HepG2 (cell line): ENCODE measurements around the gene GPHN. TPM values are rescaled to one million over a fixed set of nuclear protein-coding genes. Genes with fewer than 3 reads are reported as not detected.

ENCODE experiments used
- ATAC-seq: fragments of 200-7000 bp; cut with Tn5 transposase; 3 replicates; pipeline ENCODE4 v1.9.1; 2020; ENCODE audit warnings: mild to moderate bottlenecking, moderate library complexity
- BruUV-seq: library from RNA; stranded (reverse); fragments of 400-500 nt; replicated peaks from 2 replicates; lab custom pipeline; 2021; lab: Mats Ljungman, UMichigan
- CTCF ChIA-PET: fragments of 300-600 bp; formaldehyde crosslinking; extraction: SDS; loops from one replicate; lab custom pipeline; 2021; ENCODE audit warnings: low total read pairs, inconsistent platforms, low intra/inter-chr PET ratio; lab: Yijun Ruan, JAX
- POLR2A ChIA-PET: fragments of 350-600 bp; sonication (Branson Sonifier 250); formaldehyde crosslinking; loops from one replicate; lab custom pipeline; 2020; ENCODE audit warnings: antibody characterized with exemption, inconsistent platforms; lab: Yijun Ruan, JAX
- DNase-seq: peaks from one replicate; pipeline ENCODE4 v3.0.0-alpha.2; 2015; ENCODE audit warnings: low spot score
- FAIRE-seq: peaks from 3 replicates; lab custom pipeline; 2011; peaks lifted over from hg19 to GRCh38; lab: Jason Lieb, UNC
- H2AFZ ChIP-seq: one replicate; pipeline ENCODE4 v1.6.1; 2011; ENCODE audit warnings: low read length, inconsistent platforms
- H3K27ac ChIP-seq: fragments of 300-600 bp; 3 replicates; pipeline ENCODE4 v1.8.0; 2011; ENCODE audit warnings: mixed run types, mild to moderate bottlenecking, mixed read lengths, low read length, inconsistent platforms; ENCODE audit not compliant: insufficient read depth; ENCODE audit errors: extremely low read length
- H3K27me3 ChIP-seq, 2 experiments: fragments of 200-600 bp in 1 of 2; 2 replicates in 1 of 2; 3 replicates in 1 of 2; pipeline versions ENCODE4 v1.6.0 to v1.8.0; 2011; ENCODE audit warnings: low read length in 2 of 2, mild to moderate bottlenecking in 2 of 2, moderate library complexity in 2 of 2, inconsistent platforms in 1 of 2; ENCODE audit not compliant: insufficient read depth in 2 of 2, control insufficient read depth in 1 of 2
- H3K36me3 ChIP-seq, 2 experiments: fragments of 200-600 bp in 1 of 2; replicated peaks in 1 of 2; 2 replicates in 1 of 2; 3 replicates in 1 of 2; pipeline versions ENCODE4 v1.5.1 to v1.8.0; 2011; ENCODE audit warnings: low read length in 2 of 2, inconsistent platforms in 1 of 2; ENCODE audit not compliant: insufficient read depth in 2 of 2, control insufficient read depth in 1 of 2
- H3K4me1 ChIP-seq: 2 replicates; pipeline ENCODE4 v1.5.1; 2012; ENCODE audit warnings: low read length, inconsistent platforms; ENCODE audit not compliant: insufficient read depth
- H3K4me2 ChIP-seq: 2 replicates; pipeline ENCODE4 v1.6.0; 2011; ENCODE audit warnings: low read depth, low read length, inconsistent platforms
- H3K4me3 ChIP-seq, 3 experiments: fragments of 200-600 bp in 1 of 3; sonication (generic), shearing (Covaris generic) in 1 of 3; replicated peaks in 1 of 3; 2 replicates each; pipeline ENCODE4 v1.5.1; 2011 to 2016; ENCODE audit warnings: low read length in 3 of 3, inconsistent platforms in 2 of 3, low read depth in 2 of 3, mild to moderate bottlenecking in 2 of 3, control low read depth in 1 of 3, mixed read lengths in 1 of 3; ENCODE audit not compliant: insufficient read depth in 1 of 3
- H3K79me2 ChIP-seq: one replicate; pipeline ENCODE4 v1.6.1; 2011; ENCODE audit warnings: low read length, inconsistent platforms; ENCODE audit not compliant: insufficient read depth
- H3K9ac ChIP-seq: 2 replicates; pipeline ENCODE4 v1.6.0; 2011; ENCODE audit warnings: mild to moderate bottlenecking, low read depth, low read length, inconsistent platforms; ENCODE audit not compliant: insufficient read depth
- H3K9me3 ChIP-seq: 2 replicates; pipeline ENCODE4 v1.5.1; 2012; ENCODE audit warnings: mild to moderate bottlenecking, low read length
- H4K20me1 ChIP-seq: 2 replicates; pipeline ENCODE4 v1.6.0; 2011; ENCODE audit warnings: inconsistent platforms, mild to moderate bottlenecking, low read length, moderate library complexity; ENCODE audit not compliant: insufficient read depth
- ATAD3A ChIP-seq: sonication (generic); formaldehyde crosslinking; IDR thresholded peaks from 2 replicates; pipeline ENCODE4 v1.4.0; 2020; ENCODE audit warnings: missing genetic modification reagents
- FOSL1 ChIP-seq: sonication (generic); formaldehyde crosslinking; IDR thresholded peaks from 2 replicates; pipeline ENCODE4 v1.9.0; 2021; ENCODE audit warnings: missing genetic modification reagents, borderline replicate concordance
- FOXO1 ChIP-seq: sonication (generic); formaldehyde crosslinking; IDR thresholded peaks from 2 replicates; pipeline ENCODE4 v1.4.0; 2020; ENCODE audit warnings: missing genetic modification reagents
- HIVEP1 ChIP-seq: sonication (generic); formaldehyde crosslinking; IDR thresholded peaks from 2 replicates; pipeline ENCODE4 v1.4.0; 2020; ENCODE audit warnings: mild to moderate bottlenecking, missing genetic modification reagents
- HMGXB3 ChIP-seq: sonication (generic); formaldehyde crosslinking; IDR thresholded peaks from 2 replicates; pipeline ENCODE4 v1.4.0; 2020; ENCODE audit warnings: missing genetic modification reagents, borderline replicate concordance
- MYNN ChIP-seq: sonication (generic); formaldehyde crosslinking; IDR thresholded peaks from 2 replicates; pipeline ENCODE4 v1.4.0; 2020; ENCODE audit warnings: mild to moderate bottlenecking, low read depth, missing genetic modification reagents
- NFIB ChIP-seq: sonication (generic); formaldehyde crosslinking; IDR thresholded peaks from 2 replicates; pipeline ENCODE4 v1.9.0; 2021; ENCODE audit warnings: missing genetic modification reagents, mild to moderate bottlenecking, borderline replicate concordance
- SIX1 ChIP-seq: sonication (generic); formaldehyde crosslinking; IDR thresholded peaks from 2 replicates; pipeline ENCODE4 v1.4.0; 2020; ENCODE audit warnings: missing genetic modification reagents, borderline replicate concordance
- TBP ChIP-seq: sonication (generic); formaldehyde crosslinking; IDR thresholded peaks from 2 replicates; pipeline ENCODE4 v1.5.0; 2020; ENCODE audit warnings: missing genetic modification reagents
- TRAFD1 ChIP-seq: sonication (generic); formaldehyde crosslinking; IDR thresholded peaks from 2 replicates; pipeline ENCODE4 v1.5.1; 2020; ENCODE audit warnings: missing genetic modification reagents, mild to moderate bottlenecking, borderline replicate concordance
- ZNF136 ChIP-seq: sonication (generic); formaldehyde crosslinking; IDR thresholded peaks from 2 replicates; pipeline ENCODE4 v1.8.1; 2022; ENCODE audit warnings: low read depth, mild to moderate bottlenecking, moderate library complexity, missing genetic modification reagents
- ZNF207 ChIP-seq: fragments of 450-650 bp; IDR thresholded peaks from 2 replicates; pipeline ENCODE4 v1.6.1; 2016; ENCODE audit warnings: antibody characterized with exemption, borderline replicate concordance
- WGBS: methylation state at CpG from one replicate; pipeline ENCODE4 v1.1.6; 2017; ENCODE audit warnings: low lambda C conversion rate; 5-methylcytosine and 5-hydroxymethylcytosine counted together
- in situ Hi-C: cut with HindIII; loops from 2 replicates; pipeline ENCODE4 v1.10.0; 2017; ENCODE audit warnings: low pct_unique_long_range_greater_than_20kb; ENCODE audit not compliant: extremely low pct_ligation_motif_present
- intact Hi-C: fragments of 100-400 bp; cut with micrococcal nuclease; formaldehyde crosslinking; loops from one replicate; pipeline ENCODE4 v1.10.0; 2022; ENCODE audit not compliant: unreplicated experiment
- polyA plus RNA-seq, 8 experiments: library from polyadenylated mRNA; depleted of rRNA in 3 of 8; stranded (reverse) in 7 of 8; unstranded in 1 of 8; fragments of >200 nt; fragmentation: Illumina TruSeq in 4 of 8; extraction: Trizol in 4 of 8; gene quantifications; 2 replicates each; pipeline versions ENCODE4 v1.2.1 to v1.2.3, GENCODE V29; 2011 to 2016; ENCODE audit warnings: low read depth in 4 of 8, missing spikeins in 1 of 8, mixed read lengths in 1 of 8; ENCODE audit not compliant: insufficient read depth in 1 of 8
- total RNA-seq, 5 experiments: library from RNA; depleted of rRNA; stranded (reverse); fragments of >200 nt; fragmentation: Illumina TruSeq; extraction: Trizol; gene quantifications; 2 replicates each; pipeline ENCODE4 v1.2.3, GENCODE V29; 2016; ENCODE audit warnings: low read depth in 1 of 5

The GPHN gene
- total and polyA plus RNA-seq, 2 of the 13 experiments (the other 11 are each of a cell fraction or from before 2014, with no cell fraction given) = 12.7 to 19.2 TPM

- ChIA-PET POLR2A (no interaction called here), CTCF (no interaction called here)
- ATAC-seq (no peak), DNase-seq (no peak), FAIRE-seq (no peak)
- H3K79me2 ChIP-seq = no peaks in the 10 kb centered on the region
- no peak overlapping the region for H3K4me3 ChIP-seq
- no peak overlapping the region for H3K4me2 ChIP-seq
- no peak for TF ChIP-seq TBP (CRISPR knock-in tag)
- no peak for TF ChIP-seq FOXO1 (CRISPR knock-in tag)
- no peaks in the 10 kb centered on the region for H4K20me1 ChIP-seq
- no peaks in the 10 kb centered on the region for H3K36me3 ChIP-seq
- no peak overlapping the region for H3K27ac ChIP-seq
- no TSS peak for BruUV-seq
- no peak overlapping the region for H3K9ac ChIP-seq
- H3K4me1 ChIP-seq = no peaks in the 10 kb centered on the region
- intact Hi-C loops (no loop called here), in situ Hi-C loops (no loop called here)
- no peak overlapping the region for H2AFZ ChIP-seq
- no peaks in the 10 kb centered on the region for H3K27me3 ChIP-seq
- no peaks in the 10 kb centered on the region for H3K9me3 ChIP-seq
These were observed 625.2 kb downstream of the GPHN start for GRCh38 chr14:67133144-67133543.

- WGBS = 92% methylated on average over 3 of the region's 3 CpGs
- Histone ChIP-seq H2AFZ (no peak overlapping the region), H3K4me1 (no peaks in the 10 kb centered on the region), H3K27me3 (no peaks in the 10 kb centered on the region), H3K4me2 (no peak overlapping the region), H3K36me3 (no peaks in the 10 kb centered on the region), H3K9ac (no peak overlapping the region), H3K4me3 (no peak overlapping the region), H4K20me1 (no peaks in the 10 kb centered on the region), H3K27ac (no peak overlapping the region), H3K79me2 (no peaks in the 10 kb centered on the region), H3K9me3 (no peaks in the 10 kb centered on the region)
- intact Hi-C loops (no loop called here), in situ Hi-C loops (no loop called here)
- ChIA-PET POLR2A (no interaction called here), CTCF (no interaction called here)
- no TSS peak for BruUV-seq
- DNase-seq = no peak
- no peak for ATAC-seq
- FAIRE-seq = no peak
- no peak for TF ChIP-seq ATAD3A (CRISPR knock-in tag)
- no peak for TF ChIP-seq ZNF136
- TF ChIP-seq SIX1 = no peak
- no peak for TF ChIP-seq ZNF207
- no peak for TF ChIP-seq TRAFD1 (CRISPR knock-in tag)
- no peak for TF ChIP-seq NFIB (CRISPR knock-in tag)
- TF ChIP-seq MYNN (CRISPR knock-in tag) = no peak
- TF ChIP-seq HIVEP1 = no peak
- TF ChIP-seq HMGXB3 (CRISPR knock-in tag) = no peak
- no peak for TF ChIP-seq FOSL1
These were observed 625.9 kb downstream of the GPHN start for GRCh38 chr14:67133595-67134441.
